K562 (cell line): ENCODE results near the gene PRKAA1. TPM values are rescaled to one million over a fixed set of nuclear protein-coding genes. Genes with fewer than 3 reads are reported as not detected.
A peak's percentile ranks its signal among the peaks of the same experiment; 100 is the strongest.

Experiments used
- ARID1B ChIP-seq: fragments of 450-650 bp; IDR thresholded peaks from 2 replicates; pipeline ENCODE4 v1.6.1; 2016; ENCODE audit warnings: antibody characterized with exemption, mild to moderate bottlenecking, inconsistent platforms
- BACH1 ChIP-seq: fragments of 200-800 bp; sonication (Bioruptor generic); IDR thresholded peaks from 2 replicates; pipeline ENCODE4 v1.6.1; 2016; ENCODE audit warnings: missing genetic modification characterization, missing compliant biosample characterization
- CCAR2 ChIP-seq: fragments of 200-400 bp; formaldehyde crosslinking; IDR thresholded peaks from 2 replicates; pipeline ENCODE4 v1.6.1; 2017; ENCODE audit warnings: mild to moderate bottlenecking, low read depth, low read length
- CREM ChIP-seq: IDR thresholded peaks from 2 replicates; pipeline ENCODE4 v1.6.1; 2014; ENCODE audit warnings: antibody characterized with exemption, low read depth
- DIDO1 ChIP-seq: fragments of 450-650 bp; IDR thresholded peaks from 2 replicates; pipeline ENCODE4 v1.6.1; 2016; ENCODE audit warnings: low read depth, missing biosample characterization, missing genetic modification characterization
- E2F3 ChIP-seq: fragments of 250-450 bp; sonication (Bioruptor Pico); IDR thresholded peaks from 2 replicates; pipeline ENCODE4 v1.4.0; 2020; ENCODE audit warnings: mild to moderate bottlenecking
- ESRRA ChIP-seq: fragments of 450-650 bp; IDR thresholded peaks from 2 replicates; pipeline ENCODE4 v1.6.1; 2014; ENCODE audit warnings: low read depth, mild to moderate bottlenecking, moderate library complexity, borderline replicate concordance
- GTF2F1 ChIP-seq: IDR thresholded peaks from 2 replicates; pipeline ENCODE4 v1.6.1; 2011; ENCODE audit warnings: low read depth, low read length, improper control_type of control experiment
- HDAC6 ChIP-seq: IDR thresholded peaks from 2 replicates; pipeline ENCODE4 v1.6.1; 2012; ENCODE audit warnings: low read depth, mild to moderate bottlenecking, control low read depth, inconsistent platforms, low read length, moderate library complexity
- HEY1 ChIP-seq: fragments of 250-450 bp; sonication (Bioruptor Pico); IDR thresholded peaks from 2 replicates; pipeline ENCODE4 v1.5.0; 2020; ENCODE audit warnings: mild to moderate bottlenecking, moderate library complexity, borderline replicate concordance
- HMG20B ChIP-seq: fragments of 250-450 bp; sonication (Bioruptor Pico); IDR thresholded peaks from 2 replicates; pipeline ENCODE4 v1.5.0; 2021; ENCODE audit warnings: mild to moderate bottlenecking
- ID3 ChIP-seq, 2 experiments: fragments of 250-450 bp in 1 of 2; fragments of 450-650 bp in 1 of 2; sonication (Bioruptor Pico) in 1 of 2; IDR thresholded peaks; 2 replicates each; pipeline versions ENCODE4 v1.6.1 to v1.8.0; 2016 to 2021; ENCODE audit warnings: mild to moderate bottlenecking in 2 of 2, moderate library complexity in 2 of 2, missing compliant biosample characterization in 1 of 2, missing genetic modification characterization in 1 of 2
- ILF3 ChIP-seq: fragments of 450-650 bp; IDR thresholded peaks from 2 replicates; pipeline ENCODE4 v1.6.1; 2018; ENCODE audit warnings: antibody characterized with exemption, mild to moderate bottlenecking, moderate library complexity, borderline replicate concordance
- KAT2B ChIP-seq: IDR thresholded peaks from one replicate; pipeline ENCODE4 v1.6.1; 2012; ENCODE audit warnings: low read depth, mild to moderate bottlenecking, control low read depth, inconsistent platforms, low read length, moderate library complexity
- KLF6 ChIP-seq: fragments of 250-450 bp; sonication (Bioruptor Pico); IDR thresholded peaks from 2 replicates; pipeline ENCODE4 v1.4.0; 2020; ENCODE audit warnings: mild to moderate bottlenecking, moderate library complexity, borderline replicate concordance
- LARP7 ChIP-seq: fragments of 450-650 bp; IDR thresholded peaks from 2 replicates; pipeline ENCODE4 v1.6.1; 2016
- PHB ChIP-seq: fragments of 250-450 bp; sonication (Bioruptor Pico); IDR thresholded peaks from 2 replicates; pipeline ENCODE4 v1.5.0; 2021
- PURB ChIP-seq: sonication (generic); formaldehyde crosslinking; IDR thresholded peaks from 2 replicates; pipeline ENCODE4 v1.9.0; 2021; ENCODE audit warnings: low read depth, mild to moderate bottlenecking, missing genetic modification reagents
- SMAD4 ChIP-seq: fragments of 250-450 bp; sonication (Bioruptor Pico); conservative IDR thresholded peaks from 2 replicates; pipeline ENCODE4 v1.8.0; 2021; ENCODE audit warnings: inconsistent platforms, mild to moderate bottlenecking, moderate library complexity
- TAF7 ChIP-seq: fragments of 450-650 bp; IDR thresholded peaks from 2 replicates; pipeline ENCODE4 v1.6.1; 2016; ENCODE audit warnings: missing genetic modification characterization, missing compliant biosample characterization
- TCF3 ChIP-seq: sonication (generic); formaldehyde crosslinking; IDR thresholded peaks from 2 replicates; pipeline ENCODE4 v1.4.0; 2020; ENCODE audit warnings: mild to moderate bottlenecking, missing genetic modification reagents
- TEAD1 ChIP-seq, 2 experiments: fragments of 450-650 bp in 1 of 2; sonication (generic) in 1 of 2; formaldehyde crosslinking; IDR thresholded peaks; 2 replicates each; pipeline versions ENCODE4 v1.4.0 to v1.8.0; 2020 to 2022; ENCODE audit warnings: mild to moderate bottlenecking in 2 of 2, missing genetic modification reagents in 1 of 2
- TFAM ChIP-seq: fragments of 250-450 bp; sonication (Bioruptor Pico); conservative IDR thresholded peaks from 2 replicates; pipeline ENCODE4 v1.5.0; 2021; ENCODE audit warnings: mild to moderate bottlenecking, moderate library complexity
- ZC3H4 ChIP-seq: sonication (generic); formaldehyde crosslinking; IDR thresholded peaks from 2 replicates; pipeline ENCODE4 v1.9.0; 2021; ENCODE audit warnings: missing genetic modification reagents, borderline replicate concordance
- ZC3H8 ChIP-seq: fragments of 450-650 bp; IDR thresholded peaks from 2 replicates; pipeline ENCODE4 v1.6.1; 2017
- ZNF121 ChIP-seq: sonication (generic); formaldehyde crosslinking; conservative IDR thresholded peaks from 2 replicates; pipeline ENCODE4 v1.8.0; 2022; ENCODE audit warnings: missing genetic modification reagents
- ZNF280A ChIP-seq: fragments of 450-650 bp; IDR thresholded peaks from 2 replicates; pipeline ENCODE4 v1.6.1; 2018; ENCODE audit warnings: mild to moderate bottlenecking, low read depth; ENCODE audit not compliant: partially characterized antibody
- ZNF561 ChIP-seq: fragments of 450-650 bp; formaldehyde crosslinking; conservative IDR thresholded peaks from 2 replicates; pipeline ENCODE4 v1.4.0; 2020; ENCODE audit warnings: mild to moderate bottlenecking, moderate library complexity
- ZNF717 ChIP-seq: fragments of 250-450 bp; sonication (Bioruptor Pico); IDR thresholded peaks from 2 replicates; pipeline ENCODE4 v1.5.0; 2021
- polyA plus RNA-seq, 8 experiments: library from polyadenylated mRNA; depleted of rRNA in 4 of 8; stranded (reverse) in 5 of 8; unstranded in 3 of 8; fragments of >200 nt; fragmentation: Nextera tagmentation in 2 of 8; fragmentation: Illumina TruSeq in 1 of 8; extraction: Ambion mirVana in 2 of 8; extraction: Trizol in 1 of 8; gene quantifications; 2 replicates each; pipeline versions ENCODE4 v1.2.1 to v1.2.3, GENCODE V29; 2011 to 2014; ENCODE audit warnings: inconsistent platforms in 1 of 8, missing spikeins in 1 of 8
- total RNA-seq, 7 experiments: library from RNA; depleted of rRNA in 6 of 7; stranded (reverse); fragments of >200 nt in 6 of 7; fragmentation: Illumina TruSeq in 2 of 7; extraction: Trizol in 2 of 7; gene quantifications; 2 replicates each; pipeline versions ENCODE4 v1.2.1 to v1.2.3, GENCODE V29; 2011 to 2021; ENCODE audit warnings: low replicate concordance in 1 of 7

PRKAA1 gene
- total and polyA plus RNA-seq, 9 of the 15 experiments (the other 6 are each of a cell fraction or from before 2014, with no cell fraction given) = 24.5 to 84.0 (median 51.4) TPM

DNA sequence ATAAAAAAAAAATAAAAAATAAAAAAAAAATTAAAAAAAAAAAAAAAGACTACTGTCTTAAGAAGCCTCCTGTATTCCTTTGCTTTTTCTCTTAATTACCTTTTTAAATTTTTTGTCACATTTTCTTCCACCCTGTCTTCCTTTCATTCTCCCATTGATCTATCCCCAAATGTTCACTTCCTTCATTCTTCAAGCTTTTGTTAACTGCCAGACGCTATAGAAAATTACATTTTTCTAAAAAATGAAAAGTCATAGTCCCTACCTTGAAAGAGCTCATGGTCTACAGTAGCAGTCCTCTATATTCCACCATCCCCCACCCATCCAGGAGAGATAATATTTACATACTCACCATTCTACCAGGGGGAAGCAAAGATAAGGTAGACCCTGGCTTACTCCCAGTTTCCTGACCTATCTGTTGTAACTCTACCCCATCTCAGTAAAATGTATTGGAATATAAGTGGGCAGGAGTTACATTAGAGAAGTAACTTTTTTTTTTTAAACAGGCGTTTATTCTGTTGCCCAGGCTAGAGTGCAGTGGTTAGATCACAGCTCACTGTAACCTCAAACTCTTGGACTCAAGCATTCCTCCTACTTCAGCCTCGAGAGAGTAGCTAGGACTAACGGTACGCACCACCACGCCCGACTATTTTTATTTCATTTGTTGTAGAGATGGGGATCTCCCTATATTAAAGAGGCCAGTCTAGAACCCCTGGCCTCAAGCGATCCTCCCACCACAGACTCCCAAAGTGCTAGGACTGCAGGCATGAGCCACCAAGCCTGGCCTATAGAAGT, 3.8 kb upstream of the PRKAA1 start (continued):
- TF ChIP-seq ZC3H4 (CRISPR knock-in tag) = no peak
- peak; percentile 65 for TF ChIP-seq SMAD4 (CRISPR knock-in tag)
- peak; percentile 80 for TF ChIP-seq TCF3
- no peak for TF ChIP-seq HMG20B (CRISPR knock-in tag)
- TF ChIP-seq KLF6 (CRISPR knock-in tag) = no peak
- TF ChIP-seq BACH1 (tag) = peak; percentile 71; the same call in 1 of the 2 replicates
- TF ChIP-seq E2F3 (CRISPR knock-in tag) = no peak
- TF ChIP-seq CCAR2 = no peak
- TF ChIP-seq PHB = no peak
- TF ChIP-seq ID3 (CRISPR knock-in tag; IDR thresholded peaks at IDR 0.05) = no peak
- TF ChIP-seq ID3 (tag; IDR thresholded peaks at IDR 0.05) = no peak
- peak; percentile 68; the same call in 1 of the 2 replicates for TF ChIP-seq CREM
- no peak for TF ChIP-seq TFAM (CRISPR knock-in tag)
- TF ChIP-seq HEY1 (CRISPR knock-in tag) = 0 out of 2 replicates have a peak, but pooled peaks have one; percentile 32
- TF ChIP-seq TAF7 (tag) = no peak; the same call in 1 of the 2 replicates
- TF ChIP-seq ILF3 = no peak
- peak; percentile 43 to 67; a peak in 2 of 4 replicates for TF ChIP-seq TEAD1 (CRISPR knock-in tag; IDR thresholded peaks at IDR 0.05)
- no peak for TF ChIP-seq HDAC6
- no peak for TF ChIP-seq LARP7
- no peak for TF ChIP-seq ZNF717 (CRISPR knock-in tag)
- TF ChIP-seq KAT2B = no peak
- TF ChIP-seq ZC3H8 = no peak; the same call in 1 of the 2 replicates
- TF ChIP-seq ZNF561 (CRISPR knock-in tag) = no peak
- no peak for TF ChIP-seq DIDO1 (tag)
- TF ChIP-seq ZNF121 = no peak
- TF ChIP-seq GTF2F1 = peak; percentile 67; the same call in 1 of the 2 replicates
- no peak for TF ChIP-seq PURB (CRISPR knock-in tag)
- peak; percentile 94 for TF ChIP-seq ARID1B
- no peak; the same call in 1 of the 2 replicates for TF ChIP-seq ESRRA
- no peak for TF ChIP-seq ZNF280A
